Testis (tissue), 2 donors: ENCODE data around the gene ELMO1.

Experiments used
- CTCF ChIP-seq, 3 experiments: fragments of 450-650 bp in 2 of 3; fragments of 200-600 bp in 1 of 3; sonication (generic) in 1 of 3; IDR thresholded peaks; one replicate each; pipeline ENCODE4 v1.5.1; 2016 to 2019; ENCODE audit warnings: antibody characterized with exemption in 3 of 3, mild to moderate bottlenecking in 2 of 3, moderate library complexity in 1 of 3
- POLR2A ChIP-seq: fragments of 450-650 bp; IDR thresholded peaks from one replicate; pipeline ENCODE4 v1.6.1; 2017; ENCODE audit warnings: antibody characterized with exemption, mild to moderate bottlenecking, moderate library complexity

- TF ChIP-seq CTCF (IDR thresholded peaks at IDR 0.05) (no peak), POLR2A (no peak)
Observed at GRCh38 chr7:37196676-37197075, 252.0 kb downstream of the ELMO1 start.
